GM18907 (cell line): ENCODE results near the gene NUP93.

Experiments
- ATAC-seq: cut with Tn5 transposase; IDR thresholded peaks from one replicate; pipeline ENCODE4 v1.9.1; 2021; ENCODE audit warnings: mild to moderate bottlenecking, moderate library complexity; ENCODE audit not compliant: unreplicated experiment

Gene NUP93

GRCh38 chr16:56842133-56842532, 112.2 kb downstream of the NUP93 start:
- ATAC-seq: no peak

GRCh38 chr16:56844056-56844455, 114.1 kb downstream of the NUP93 start:
- no peak for ATAC-seq

GRCh38 chr16:56847173-56847910, 117.4 kb downstream of the NUP93 start:
- no peak for ATAC-seq

GRCh38 chr16:56848029-56848936, 118.4 kb downstream of the NUP93 start:
- no peak for ATAC-seq

- ATAC-seq: no peak
Measured at GRCh38 chr16:56848955-56849689, 119.2 kb downstream of the NUP93 start.

GRCh38 chr16:56849690-56850680, 120.1 kb downstream of the NUP93 start:
- ATAC-seq: no peak

GRCh38 chr16:56851671-56852400, 121.9 kb downstream of the NUP93 start:
- no peak for ATAC-seq

- no peak for ATAC-seq
Measured at GRCh38 chr16:56852401-56852730, 122.4 kb downstream of the NUP93 start.

GRCh38 chr16:56852968-56853367, 123.0 kb downstream of the NUP93 start:
- no peak for ATAC-seq

GRCh38 chr16:56855201-56855600, 125.3 kb downstream of the NUP93 start:
- no peak for ATAC-seq

- no peak for ATAC-seq
Measured at GRCh38 chr16:56855946-56856345, 126.0 kb downstream of the NUP93 start.

- ATAC-seq: no peak
Measured at GRCh38 chr16:56856876-56857447, 127.0 kb downstream of the NUP93 start.

GRCh38 chr16:56858374-56858773, 128.4 kb downstream of the NUP93 start:
- ATAC-seq: no peak

- no peak for ATAC-seq
Measured at GRCh38 chr16:56859636-56860035, 129.7 kb downstream of the NUP93 start.

- ATAC-seq: peak; percentile 73
Measured at GRCh38 chr16:56860226-56861020, 130.5 kb downstream of the NUP93 start.

GRCh38 chr16:56861092-56861610, 131.2 kb downstream of the NUP93 start:
- no peak for ATAC-seq

GRCh38 chr16:56861756-56862155, 131.8 kb downstream of the NUP93 start:
- no peak for ATAC-seq

- no peak for ATAC-seq
Measured at GRCh38 chr16:56862776-56863175, 132.8 kb downstream of the NUP93 start.
